GM12878 (cell line): ENCODE data around the gene KRTAP1-4. TPM values are rescaled to one million over a fixed set of nuclear protein-coding genes. Genes with fewer than 3 reads are reported as not detected.

Experiments
- ATAC-seq: fragments of 200-7000 bp; cut with Tn5 transposase; 3 replicates; pipeline ENCODE4 v1.9.1; 2020; ENCODE audit warnings: mild to moderate bottlenecking, moderate library complexity
- BruUV-seq: library from RNA; stranded (reverse); fragments of 400-500 nt; replicated peaks from 2 replicates; lab custom pipeline; 2021; lab: Mats Ljungman, UMichigan
- CTCF ChIA-PET: fragments of 300-600 bp; sonication (Branson Sonifier 250); formaldehyde crosslinking; extraction: SDS; loops from one replicate; lab custom pipeline; 2021; ENCODE audit warnings: inconsistent platforms; lab: Yijun Ruan, JAX
- POLR2A ChIA-PET: fragments of 350-600 bp; formaldehyde crosslinking; extraction: SDS; loops from one replicate; lab custom pipeline; 2021; ENCODE audit warnings: inconsistent platforms; lab: Charles Lee
- RAD21 ChIA-PET: fragments of 300-600 bp; sonication (Branson Sonifier 250); formaldehyde crosslinking; loops from one replicate; lab custom pipeline; 2023; ENCODE audit warnings: antibody characterized with exemption; ENCODE audit not compliant: unreplicated experiment; lab: Charles Lee
- SMC1A ChIA-PET: fragments of 300-600 bp; sonication (Branson Sonifier 250); formaldehyde crosslinking; loops from one replicate; lab custom pipeline; 2023; ENCODE audit not compliant: unreplicated experiment, uncharacterized antibody; lab: Charles Lee
- DNase-seq: peaks from one replicate; pipeline ENCODE4 v3.0.0-alpha.2; 2011; ENCODE audit warnings: low read depth, low spot score
- FAIRE-seq: peaks from 3 replicates; lab custom pipeline; 2011; peaks lifted over from hg19 to GRCh38; lab: Jason Lieb, UNC
- H2AFZ ChIP-seq: 2 replicates; pipeline ENCODE4 v1.6.0; 2011; ENCODE audit warnings: low read depth, low read length, control low read depth; ENCODE audit not compliant: control insufficient read depth
- H3K27ac ChIP-seq: 2 replicates; pipeline ENCODE4 v1.5.1; 2011; ENCODE audit warnings: control low read depth; ENCODE audit not compliant: control insufficient read depth, insufficient read depth
- H3K27me3 ChIP-seq, 2 experiments: replicated peaks in 1 of 2; 2 replicates each; pipeline versions ENCODE4 v1.6.0 to v1.6.1; 2011; ENCODE audit warnings: low read length in 1 of 2; ENCODE audit not compliant: control insufficient read depth in 2 of 2, insufficient read depth in 2 of 2
- H3K36me3 ChIP-seq, 2 experiments: 2 replicates each; pipeline ENCODE4 v1.5.1; 2011; ENCODE audit warnings: low read length in 1 of 2; ENCODE audit not compliant: control insufficient read depth in 2 of 2, insufficient read depth in 2 of 2
- H3K4me1 ChIP-seq: 2 replicates; pipeline ENCODE4 v1.6.1; 2011; ENCODE audit warnings: mild to moderate bottlenecking, low read length, moderate library complexity, mixed read lengths; ENCODE audit not compliant: control insufficient read depth, insufficient read depth
- H3K4me2 ChIP-seq: 2 replicates; pipeline ENCODE4 v1.6.0; 2011; ENCODE audit warnings: control low read depth; ENCODE audit not compliant: control insufficient read depth, insufficient read depth
- H3K4me3 ChIP-seq: fragments of 200-600 bp; sonication (generic); 2 replicates; pipeline ENCODE4 v1.5.1; 2016
- H3K79me2 ChIP-seq: 2 replicates; pipeline ENCODE4 v1.6.0; 2011; ENCODE audit warnings: low read length; ENCODE audit not compliant: control insufficient read depth, insufficient read depth
- H3K9ac ChIP-seq: 2 replicates; pipeline ENCODE4 v1.8.0; 2011; ENCODE audit warnings: low read length, control low read depth, mixed read lengths; ENCODE audit not compliant: control insufficient read depth, insufficient read depth
- H3K9me3 ChIP-seq: replicated peaks from 3 replicates; pipeline ENCODE4 v1.5.1; 2011; ENCODE audit warnings: mild to moderate bottlenecking, low read length; ENCODE audit not compliant: control insufficient read depth, insufficient read depth
- H4K20me1 ChIP-seq: 2 replicates; pipeline ENCODE4 v1.6.0; 2011; ENCODE audit not compliant: control insufficient read depth, insufficient read depth
- BACH1 ChIP-seq: fragments of 450-650 bp; IDR thresholded peaks from 2 replicates; pipeline ENCODE4 v1.6.1; 2017; ENCODE audit warnings: mild to moderate bottlenecking, borderline replicate concordance
- BCL11A ChIP-seq: IDR thresholded peaks from 2 replicates; pipeline ENCODE4 v1.6.1; 2011; ENCODE audit warnings: low read depth, low read length
- PAX8 ChIP-seq: fragments of 450-650 bp; IDR thresholded peaks from 2 replicates; pipeline ENCODE4 v1.6.1; 2017; ENCODE audit warnings: mild to moderate bottlenecking, moderate library complexity
- PML ChIP-seq: IDR thresholded peaks from 2 replicates; pipeline ENCODE4 v1.6.1; 2012; ENCODE audit warnings: low read length, inconsistent platforms
- POLR2A ChIP-seq: IDR thresholded peaks from 2 replicates; pipeline ENCODE4 v1.6.1; 2011; ENCODE audit warnings: low read depth, mild to moderate bottlenecking, low read length
- YBX1 ChIP-seq: fragments of 450-650 bp; IDR thresholded peaks from 2 replicates; pipeline ENCODE4 v1.6.1; 2016; ENCODE audit warnings: antibody characterized with exemption
- ZBTB33 ChIP-seq: fragments of 450-650 bp; IDR thresholded peaks from 2 replicates; pipeline ENCODE4 v1.6.1; 2017; ENCODE audit warnings: mild to moderate bottlenecking
- WGBS: methylation state at CpG from one replicate; pipeline ENCODE4 v1.1.6; 2016; ENCODE audit warnings: low lambda C conversion rate; ENCODE audit not compliant: insufficient replicate concordance, insufficient coverage; ENCODE audit errors: missing lambda C conversion rate; 5-methylcytosine and 5-hydroxymethylcytosine counted together
- in situ Hi-C: fragments of 300-500 bp; cut with MboI; formaldehyde crosslinking; loops from 9 replicates; pipeline ENCODE4 v1.14.3; 2018; ENCODE audit warnings: mixed read lengths
- intact Hi-C: fragments of 100-400 bp; cut with micrococcal nuclease; formaldehyde crosslinking; loops from one replicate; pipeline ENCODE4 v1.14.2; 2022; ENCODE audit not compliant: unreplicated experiment
- polyA plus RNA-seq, 11 experiments: library from polyadenylated mRNA; depleted of rRNA in 4 of 11; unstranded in 6 of 11; stranded (reverse) in 5 of 11; fragments of >200 nt; fragmentation: Nextera tagmentation in 4 of 11; fragmentation: Illumina TruSeq in 1 of 11; extraction: Ambion mirVana in 4 of 11; extraction: Trizol in 1 of 11; gene quantifications; 1 replicate in 1 of 11; 2 replicates in 10 of 11; pipeline versions ENCODE4 v1.2.1 to v1.2.3, GENCODE V29; 2011 to 2016; ENCODE audit warnings: inconsistent platforms in 2 of 11, missing spikeins in 2 of 11, low read depth in 1 of 11
- small RNA-seq: library from RNA; depleted of rRNA; stranded (forward); fragments of <200 nt; gene quantifications from one replicate; pipeline ENCODE3, GENCODE V24; 2014
- total RNA-seq, 4 experiments: library from RNA; depleted of rRNA in 3 of 4; stranded (reverse); fragments of >200 nt in 3 of 4; fragmentation: Illumina TruSeq in 1 of 4; extraction: Trizol in 1 of 4; gene quantifications; 2 replicates each; pipeline versions ENCODE4 v1.2.1 to v1.2.3, GENCODE V29; 2013 to 2021
- TF ChIP-seq, protein P1 (sequence below): IDR thresholded peaks from 2 replicates; pipeline ENCODE4 v1.6.1; 2012; ENCODE audit warnings: low read depth, low read length, improper control_type of control experiment

KRTAP1-4 gene
- total and polyA plus RNA-seq, 10 of the 15 experiments (the other 5 are each of a cell fraction or from before 2014, with no cell fraction given), result not detected

DNA sequence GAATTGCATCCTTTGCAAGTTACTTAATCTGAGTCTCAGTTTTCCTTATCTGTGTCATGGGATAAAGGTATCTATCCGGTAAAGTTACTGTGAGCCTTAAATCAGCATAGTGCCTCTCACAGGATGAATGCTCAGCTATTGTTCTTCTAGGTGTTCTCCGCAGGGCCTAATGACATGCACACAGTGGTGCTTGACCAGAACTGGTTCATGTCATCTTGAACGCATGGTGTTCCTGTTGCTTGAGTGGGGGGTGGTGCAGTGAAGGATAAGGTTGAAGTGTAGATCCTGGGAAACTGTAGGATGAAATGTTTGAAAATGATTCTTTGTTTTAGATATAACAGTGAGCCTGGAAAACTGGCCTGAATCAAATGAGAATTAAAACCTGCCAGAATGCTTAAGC is 49.9 kb downstream of the KRTAP1-4 start:
- WGBS, result 96% methylated on average over 3 of the region's 3 CpGs
- H3K9ac ChIP-seq, result no peak overlapping the region
- no peak for TF ChIP-seq YBX1
- no peak for TF ChIP-seq PAX8
- TF ChIP-seq BACH1, result no peak
- no peak for TF ChIP-seq ZBTB33
- TF ChIP-seq POLR2A, result no peak
- TF ChIP-seq, protein P1, sequence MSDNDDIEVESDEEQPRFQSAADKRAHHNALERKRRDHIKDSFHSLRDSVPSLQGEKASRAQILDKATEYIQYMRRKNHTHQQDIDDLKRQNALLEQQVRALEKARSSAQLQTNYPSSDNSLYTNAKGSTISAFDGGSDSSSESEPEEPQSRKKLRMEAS, result no peak
- no peak for TF ChIP-seq BCL11A
- no peak for TF ChIP-seq PML
- TF ChIP-seq, all 136 proteins: peak for 0
- DNase-seq (no peak), FAIRE-seq (no peak), ATAC-seq (no peak)
- no peaks in the 10 kb centered on the region for H4K20me1 ChIP-seq
- ChIA-PET CTCF (no interaction called here), SMC1A (no interaction called here), RAD21 (no interaction called here), POLR2A (no interaction called here)
- no peaks in the 10 kb centered on the region for H3K36me3 ChIP-seq
- H3K4me3 ChIP-seq, result no peak overlapping the region
- H3K27ac ChIP-seq, result no peak overlapping the region
- no peaks in the 10 kb centered on the region for H3K79me2 ChIP-seq
- peaks cover 0 to 5% of the 10 kb centered on the region in 2 experiments; a peak in 2 of 4 replicates for H3K27me3 ChIP-seq
- no peaks in the 10 kb centered on the region for H3K9me3 ChIP-seq
- no peaks in the 10 kb centered on the region for H3K4me1 ChIP-seq
- H2AFZ ChIP-seq, result no peak overlapping the region
- in situ Hi-C loops (no loop called here), intact Hi-C loops (no loop called here)
- no peak overlapping the region for H3K4me2 ChIP-seq
- no TSS peak for BruUV-seq

Small RNA genes lying within 50 kb of the gene (small RNA-seq; reads per million reads assigned to genes)
- not detected for gene KRTAP3-4P

Other genes starting within 250 kb of the KRTAP1-4 start
Only the 7 nearest of the 38 such genes appear.
- gene KRTAP3-1, start 21.1 kb downstream of the KRTAP1-4 start, total RNA-seq (2014; rRNA removed), result not detected in 2 replicates
- not detected in 2 replicates for gene KRTAP3-1, start 21.1 kb downstream of the KRTAP1-4 start, total RNA-seq (2014; rRNA removed; fragmentation: Illumina TruSeq; extraction: Trizol)
- not detected in 2 replicates for gene KRTAP3-1, start 21.1 kb downstream of the KRTAP1-4 start, total RNA-seq (2021)
- gene KRTAP3-1, start 21.1 kb downstream of the KRTAP1-4 start, polyA plus RNA-seq (2011; rRNA removed), result not detected in 2 replicates
- not detected in 2 replicates for gene KRTAP3-1, start 21.1 kb downstream of the KRTAP1-4 start, polyA plus RNA-seq (2014; fragmentation: Illumina TruSeq; extraction: Trizol)
- gene KRTAP3-1, start 21.1 kb downstream of the KRTAP1-4 start, polyA plus RNA-seq (2014; fragmentation: Nextera tagmentation; extraction: Ambion mirVana), result not detected
- not detected in 2 replicates for gene KRTAP3-1, start 21.1 kb downstream of the KRTAP1-4 start, polyA plus RNA-seq (2014; rRNA removed)
- not detected for gene KRTAP3-1, start 21.1 kb downstream of the KRTAP1-4 start, polyA plus RNA-seq (2016; fragmentation: Nextera tagmentation; extraction: Ambion mirVana)
- not detected in 2 replicates for gene KRTAP1-5, start 3.0 kb downstream of the KRTAP1-4 start, total RNA-seq (2014; rRNA removed)
- gene KRTAP1-5, start 3.0 kb downstream of the KRTAP1-4 start, total RNA-seq (2014; rRNA removed; fragmentation: Illumina TruSeq; extraction: Trizol), result not detected in 2 replicates
- gene KRTAP1-5, start 3.0 kb downstream of the KRTAP1-4 start, total RNA-seq (2021), result not detected in 2 replicates
- gene KRTAP1-5, start 3.0 kb downstream of the KRTAP1-4 start, polyA plus RNA-seq (2011; rRNA removed), result not detected in 2 replicates
- gene KRTAP1-5, start 3.0 kb downstream of the KRTAP1-4 start, polyA plus RNA-seq (2014; fragmentation: Illumina TruSeq; extraction: Trizol), result not detected in 2 replicates
- not detected for gene KRTAP1-5, start 3.0 kb downstream of the KRTAP1-4 start, polyA plus RNA-seq (2014; fragmentation: Nextera tagmentation; extraction: Ambion mirVana)
- not detected in 2 replicates for gene KRTAP1-5, start 3.0 kb downstream of the KRTAP1-4 start, polyA plus RNA-seq (2014; rRNA removed)
- not detected for gene KRTAP1-5, start 3.0 kb downstream of the KRTAP1-4 start, polyA plus RNA-seq (2016; fragmentation: Nextera tagmentation; extraction: Ambion mirVana)
- not detected in 2 replicates for gene KRTAP1-3, start 4.7 kb upstream of the KRTAP1-4 start, total RNA-seq (2014; rRNA removed)
- gene KRTAP1-3, start 4.7 kb upstream of the KRTAP1-4 start, total RNA-seq (2014; rRNA removed; fragmentation: Illumina TruSeq; extraction: Trizol), result not detected in 2 replicates
- not detected in 2 replicates for gene KRTAP1-3, start 4.7 kb upstream of the KRTAP1-4 start, total RNA-seq (2021)
- gene KRTAP1-3, start 4.7 kb upstream of the KRTAP1-4 start, polyA plus RNA-seq (2011; rRNA removed), result not detected in 2 replicates
- not detected in 2 replicates for gene KRTAP1-3, start 4.7 kb upstream of the KRTAP1-4 start, polyA plus RNA-seq (2014; fragmentation: Illumina TruSeq; extraction: Trizol)
- gene KRTAP1-3, start 4.7 kb upstream of the KRTAP1-4 start, polyA plus RNA-seq (2014; fragmentation: Nextera tagmentation; extraction: Ambion mirVana), result not detected
- not detected in 2 replicates for gene KRTAP1-3, start 4.7 kb upstream of the KRTAP1-4 start, polyA plus RNA-seq (2014; rRNA removed)
- gene KRTAP1-3, start 4.7 kb upstream of the KRTAP1-4 start, polyA plus RNA-seq (2016; fragmentation: Nextera tagmentation; extraction: Ambion mirVana), result not detected
- gene KRTAP1-1, start 11.3 kb upstream of the KRTAP1-4 start, total RNA-seq (2014; rRNA removed), result not detected in 2 replicates
- gene KRTAP1-1, start 11.3 kb upstream of the KRTAP1-4 start, total RNA-seq (2014; rRNA removed; fragmentation: Illumina TruSeq; extraction: Trizol), result not detected in 2 replicates
- not detected in 2 replicates for gene KRTAP1-1, start 11.3 kb upstream of the KRTAP1-4 start, total RNA-seq (2021)
- not detected in 2 replicates for gene KRTAP1-1, start 11.3 kb upstream of the KRTAP1-4 start, polyA plus RNA-seq (2011; rRNA removed)
- gene KRTAP1-1, start 11.3 kb upstream of the KRTAP1-4 start, polyA plus RNA-seq (2014; fragmentation: Illumina TruSeq; extraction: Trizol), result not detected in 2 replicates
- gene KRTAP1-1, start 11.3 kb upstream of the KRTAP1-4 start, polyA plus RNA-seq (2014; fragmentation: Nextera tagmentation; extraction: Ambion mirVana), result not detected
- gene KRTAP1-1, start 11.3 kb upstream of the KRTAP1-4 start, polyA plus RNA-seq (2014; rRNA removed), result not detected in 2 replicates
- not detected for gene KRTAP1-1, start 11.3 kb upstream of the KRTAP1-4 start, polyA plus RNA-seq (2016; fragmentation: Nextera tagmentation; extraction: Ambion mirVana)
- gene KRTAP2-1, start 17.1 kb upstream of the KRTAP1-4 start, total RNA-seq (2014; rRNA removed), result not detected in 2 replicates
- not detected in 2 replicates for gene KRTAP2-1, start 17.1 kb upstream of the KRTAP1-4 start, total RNA-seq (2014; rRNA removed; fragmentation: Illumina TruSeq; extraction: Trizol)
- not detected in 2 replicates for gene KRTAP2-1, start 17.1 kb upstream of the KRTAP1-4 start, total RNA-seq (2021)
- not detected in 2 replicates for gene KRTAP2-1, start 17.1 kb upstream of the KRTAP1-4 start, polyA plus RNA-seq (2011; rRNA removed)
- gene KRTAP2-1, start 17.1 kb upstream of the KRTAP1-4 start, polyA plus RNA-seq (2014; fragmentation: Illumina TruSeq; extraction: Trizol), result not detected in 2 replicates
- not detected for gene KRTAP2-1, start 17.1 kb upstream of the KRTAP1-4 start, polyA plus RNA-seq (2014; fragmentation: Nextera tagmentation; extraction: Ambion mirVana)
- gene KRTAP2-1, start 17.1 kb upstream of the KRTAP1-4 start, polyA plus RNA-seq (2014; rRNA removed), result not detected in 2 replicates
- not detected for gene KRTAP2-1, start 17.1 kb upstream of the KRTAP1-4 start, polyA plus RNA-seq (2016; fragmentation: Nextera tagmentation; extraction: Ambion mirVana)
- gene KRTAP2-2, start 25.0 kb upstream of the KRTAP1-4 start, total RNA-seq (2014; rRNA removed), result not detected in 2 replicates
- gene KRTAP2-2, start 25.0 kb upstream of the KRTAP1-4 start, total RNA-seq (2014; rRNA removed; fragmentation: Illumina TruSeq; extraction: Trizol), result not detected in 2 replicates
- not detected in 2 replicates for gene KRTAP2-2, start 25.0 kb upstream of the KRTAP1-4 start, total RNA-seq (2021)
- gene KRTAP2-2, start 25.0 kb upstream of the KRTAP1-4 start, polyA plus RNA-seq (2011; rRNA removed), result not detected in 2 replicates
- gene KRTAP2-2, start 25.0 kb upstream of the KRTAP1-4 start, polyA plus RNA-seq (2014; fragmentation: Illumina TruSeq; extraction: Trizol), result not detected in 2 replicates
- gene KRTAP2-2, start 25.0 kb upstream of the KRTAP1-4 start, polyA plus RNA-seq (2014; fragmentation: Nextera tagmentation; extraction: Ambion mirVana), result not detected
- not detected in 2 replicates for gene KRTAP2-2, start 25.0 kb upstream of the KRTAP1-4 start, polyA plus RNA-seq (2014; rRNA removed)
- gene KRTAP2-2, start 25.0 kb upstream of the KRTAP1-4 start, polyA plus RNA-seq (2016; fragmentation: Nextera tagmentation; extraction: Ambion mirVana), result not detected
- gene KRTAP2-3, start 29.9 kb upstream of the KRTAP1-4 start, total RNA-seq (2014; rRNA removed), result not detected in 2 replicates
- not detected in 2 replicates for gene KRTAP2-3, start 29.9 kb upstream of the KRTAP1-4 start, total RNA-seq (2014; rRNA removed; fragmentation: Illumina TruSeq; extraction: Trizol)
- gene KRTAP2-3, start 29.9 kb upstream of the KRTAP1-4 start, total RNA-seq (2021), result not detected in 2 replicates
- not detected in 2 replicates for gene KRTAP2-3, start 29.9 kb upstream of the KRTAP1-4 start, polyA plus RNA-seq (2011; rRNA removed)
- not detected in 2 replicates for gene KRTAP2-3, start 29.9 kb upstream of the KRTAP1-4 start, polyA plus RNA-seq (2014; fragmentation: Illumina TruSeq; extraction: Trizol)
- gene KRTAP2-3, start 29.9 kb upstream of the KRTAP1-4 start, polyA plus RNA-seq (2014; fragmentation: Nextera tagmentation; extraction: Ambion mirVana), result not detected
- gene KRTAP2-3, start 29.9 kb upstream of the KRTAP1-4 start, polyA plus RNA-seq (2014; rRNA removed), result not detected in 2 replicates
- gene KRTAP2-3, start 29.9 kb upstream of the KRTAP1-4 start, polyA plus RNA-seq (2016; fragmentation: Nextera tagmentation; extraction: Ambion mirVana), result not detected